ENCODE data around the gene SHISA7.
A peak's percentile ranks its signal among the peaks of the same experiment; 100 is the strongest.

The SHISA7 gene

DNA sequence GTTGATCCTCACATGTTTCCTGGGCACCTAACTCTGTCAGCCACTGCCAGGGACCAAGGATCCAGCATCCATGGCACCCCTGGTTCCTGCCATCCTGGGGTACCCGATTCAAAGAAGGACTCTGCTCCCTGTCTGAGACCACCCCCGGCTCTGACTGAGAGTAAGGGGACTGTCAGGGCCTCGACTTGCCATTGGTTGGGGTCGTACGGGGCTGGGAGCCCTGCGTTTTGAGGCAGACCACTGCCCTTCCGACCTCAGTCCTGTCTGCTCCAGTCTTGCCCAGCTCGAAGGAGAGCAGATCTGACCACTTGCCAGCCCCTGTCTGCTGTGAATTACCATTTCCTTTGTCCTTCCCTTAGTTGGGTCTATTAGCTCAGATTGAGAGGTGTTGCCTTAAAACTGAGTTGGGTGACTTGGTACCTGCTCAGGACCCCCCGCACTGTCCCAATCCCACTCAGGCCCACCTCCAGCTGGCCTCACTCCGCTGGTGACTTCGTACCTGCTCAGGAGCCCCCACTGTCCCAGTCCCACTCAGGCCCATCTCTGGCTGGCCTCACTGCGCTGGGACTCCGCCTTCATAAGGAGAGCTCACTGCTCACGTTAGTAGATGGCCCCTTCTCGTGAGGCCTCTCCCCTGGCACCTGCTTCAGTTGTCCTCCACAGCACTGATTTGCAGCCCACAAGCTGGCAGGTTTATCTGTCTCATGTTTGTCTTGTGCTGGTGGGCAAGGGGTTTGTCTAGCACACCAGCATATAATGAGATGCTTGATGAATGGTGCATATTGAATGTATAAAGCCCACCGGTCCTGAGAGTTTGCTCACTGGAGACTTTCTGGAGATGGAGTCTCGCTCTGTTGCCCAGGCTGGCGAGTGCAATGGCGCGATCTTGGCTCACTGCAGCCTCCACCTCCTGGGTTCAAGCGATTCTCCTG lies 53.4 kb downstream of the SHISA7 start:
- TF ChIP-seq, protein P1, sequence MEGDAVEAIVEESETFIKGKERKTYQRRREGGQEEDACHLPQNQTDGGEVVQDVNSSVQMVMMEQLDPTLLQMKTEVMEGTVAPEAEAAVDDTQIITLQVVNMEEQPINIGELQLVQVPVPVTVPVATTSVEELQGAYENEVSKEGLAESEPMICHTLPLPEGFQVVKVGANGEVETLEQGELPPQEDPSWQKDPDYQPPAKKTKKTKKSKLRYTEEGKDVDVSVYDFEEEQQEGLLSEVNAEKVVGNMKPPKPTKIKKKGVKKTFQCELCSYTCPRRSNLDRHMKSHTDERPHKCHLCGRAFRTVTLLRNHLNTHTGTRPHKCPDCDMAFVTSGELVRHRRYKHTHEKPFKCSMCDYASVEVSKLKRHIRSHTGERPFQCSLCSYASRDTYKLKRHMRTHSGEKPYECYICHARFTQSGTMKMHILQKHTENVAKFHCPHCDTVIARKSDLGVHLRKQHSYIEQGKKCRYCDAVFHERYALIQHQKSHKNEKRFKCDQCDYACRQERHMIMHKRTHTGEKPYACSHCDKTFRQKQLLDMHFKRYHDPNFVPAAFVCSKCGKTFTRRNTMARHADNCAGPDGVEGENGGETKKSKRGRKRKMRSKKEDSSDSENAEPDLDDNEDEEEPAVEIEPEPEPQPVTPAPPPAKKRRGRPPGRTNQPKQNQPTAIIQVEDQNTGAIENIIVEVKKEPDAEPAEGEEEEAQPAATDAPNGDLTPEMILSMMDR (IDR thresholded peaks at IDR 0.05; ENCODE audit: borderline replicate concordance, control extremely low read depth, extremely low read depth, insufficient read depth, missing control alignments) = no peak
- in situ Hi-C loops (cut with MboI; ENCODE audit: low sequenced_read_pairs, unreplicated experiment) = no loop called here
- DNase-seq (ENCODE audit: low spot score) = no peak

DNA sequence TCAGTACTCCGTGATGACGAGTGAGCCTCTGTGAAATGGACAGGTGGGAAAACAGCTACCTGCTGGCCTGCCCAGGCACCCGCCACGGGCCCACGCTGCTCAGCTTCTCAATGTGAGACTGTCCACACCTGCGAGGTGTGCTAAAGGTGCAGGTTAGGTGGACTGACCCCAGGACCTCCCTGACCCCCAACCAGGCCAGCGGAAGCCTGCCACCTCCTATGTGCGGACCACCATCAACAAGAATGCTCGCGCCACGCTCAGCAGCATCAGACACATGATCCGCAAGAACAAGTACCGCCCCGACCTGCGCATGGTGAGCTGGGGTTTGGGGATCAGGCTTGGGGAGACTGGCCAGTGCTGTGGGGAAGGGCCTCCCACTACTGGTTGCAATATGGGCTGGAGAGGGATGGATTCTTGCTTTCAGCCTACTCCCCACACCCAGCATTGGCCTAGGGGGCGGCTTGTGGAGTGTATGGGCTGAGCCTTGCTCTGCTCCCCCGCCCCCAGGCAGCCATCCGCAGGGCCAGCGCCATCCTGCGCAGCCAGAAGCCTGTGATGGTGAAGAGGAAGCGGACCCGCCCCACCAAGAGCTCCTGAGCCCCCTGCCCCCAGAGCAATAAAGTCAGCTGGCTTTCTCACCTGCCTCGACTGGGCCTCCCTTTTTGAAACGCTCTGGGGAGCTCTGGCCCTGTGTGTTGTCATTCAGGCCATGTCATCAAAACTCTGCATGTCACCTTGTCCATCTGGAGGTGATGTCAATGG lies 55.2 kb downstream of the SHISA7 start:
- in situ Hi-C loops (cut with MboI; ENCODE audit: low sequenced_read_pairs, unreplicated experiment) = no loop called here
- TF ChIP-seq, protein P1 (IDR thresholded peaks at IDR 0.05; ENCODE audit: borderline replicate concordance, control extremely low read depth, extremely low read depth, insufficient read depth, missing control alignments) = no peak
- no peak for DNase-seq (ENCODE audit: low spot score)

DNA sequence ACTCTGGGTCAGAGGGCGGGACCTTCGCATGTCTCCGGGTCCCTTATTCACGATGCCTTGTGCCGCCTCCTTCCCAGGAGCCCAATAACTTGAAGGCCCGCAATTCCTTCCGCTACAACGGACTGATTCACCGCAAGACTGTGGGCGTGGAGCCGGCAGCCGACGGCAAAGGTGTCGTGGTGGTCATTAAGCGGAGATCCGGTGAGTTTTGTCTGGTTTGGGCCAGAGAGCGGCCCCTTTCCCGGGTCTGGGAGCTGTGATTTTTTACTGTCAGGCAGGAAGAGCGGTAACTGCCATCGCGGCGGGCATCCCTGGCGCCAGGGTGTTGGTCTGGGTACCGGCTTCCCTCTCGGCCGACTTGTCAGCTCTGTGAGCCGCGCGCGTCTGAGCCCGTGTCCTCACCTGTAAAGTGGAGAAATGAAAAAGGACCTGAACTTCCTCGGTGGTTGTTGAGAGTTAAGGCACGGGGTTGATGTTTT lies 56.6 kb downstream of the SHISA7 start:
- in situ Hi-C loops (cut with MboI; ENCODE audit: low sequenced_read_pairs, unreplicated experiment) = no loop called here
- no peak for DNase-seq (ENCODE audit: low spot score)

DNA sequence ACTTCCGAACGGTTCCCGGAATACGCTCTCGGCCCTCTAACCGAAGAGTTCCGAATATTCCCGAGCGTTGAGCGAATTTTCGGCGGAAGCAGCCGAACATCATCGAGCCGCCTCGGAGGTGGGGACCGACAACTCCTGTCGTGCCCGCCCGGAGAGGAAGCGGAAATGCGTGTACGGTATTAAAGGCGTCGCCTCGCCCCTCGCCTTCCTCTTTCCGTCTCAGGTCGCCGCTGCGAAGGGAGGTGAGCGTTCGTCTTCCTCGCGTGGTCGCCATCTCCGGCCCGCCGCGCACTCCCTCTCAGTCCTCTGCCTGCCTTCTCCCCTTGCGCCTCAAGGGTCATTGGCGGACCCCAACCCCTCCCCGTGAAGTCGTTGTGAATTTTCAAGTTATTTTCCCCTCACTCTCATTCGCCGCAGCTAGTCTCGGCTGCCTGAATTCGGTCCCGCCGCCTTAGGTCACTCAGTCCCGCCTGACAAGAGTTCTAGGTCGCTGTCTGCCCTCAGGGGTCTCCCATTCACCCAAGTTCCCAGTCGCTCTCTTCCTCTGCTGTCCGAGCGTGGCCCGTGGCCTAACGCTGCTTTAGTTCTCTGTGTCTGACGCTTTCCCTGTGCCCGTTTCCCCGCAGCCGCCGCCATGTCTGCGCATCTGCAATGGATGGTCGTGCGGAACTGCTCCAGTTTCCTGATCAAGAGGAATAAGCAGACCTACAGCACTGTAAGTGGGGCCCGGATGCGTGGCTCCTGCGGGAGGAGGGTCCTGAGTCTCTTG lies 57.2 kb downstream of the SHISA7 start, which contains the start of gene RPL28:
TSS of gene RPL28 (plus strand) at position 209 of the 769 bp plus-strand sequence. CDS start at position 635, 426 bp downstream.
- TF ChIP-seq, protein P1 (IDR thresholded peaks at IDR 0.05; ENCODE audit: borderline replicate concordance, control extremely low read depth, extremely low read depth, insufficient read depth, missing control alignments) = no peak
- in situ Hi-C loops (cut with MboI; ENCODE audit: low sequenced_read_pairs, unreplicated experiment) = no loop called here
- DNase-seq (ENCODE audit: low spot score) = peak; percentile 97

More for the DNA sequence above, 56.6 kb downstream of the SHISA7 start:
- TF ChIP-seq, protein P1 (IDR thresholded peaks at IDR 0.05; ENCODE audit: borderline replicate concordance, control extremely low read depth, extremely low read depth, insufficient read depth, missing control alignments) = no peak

DNA sequence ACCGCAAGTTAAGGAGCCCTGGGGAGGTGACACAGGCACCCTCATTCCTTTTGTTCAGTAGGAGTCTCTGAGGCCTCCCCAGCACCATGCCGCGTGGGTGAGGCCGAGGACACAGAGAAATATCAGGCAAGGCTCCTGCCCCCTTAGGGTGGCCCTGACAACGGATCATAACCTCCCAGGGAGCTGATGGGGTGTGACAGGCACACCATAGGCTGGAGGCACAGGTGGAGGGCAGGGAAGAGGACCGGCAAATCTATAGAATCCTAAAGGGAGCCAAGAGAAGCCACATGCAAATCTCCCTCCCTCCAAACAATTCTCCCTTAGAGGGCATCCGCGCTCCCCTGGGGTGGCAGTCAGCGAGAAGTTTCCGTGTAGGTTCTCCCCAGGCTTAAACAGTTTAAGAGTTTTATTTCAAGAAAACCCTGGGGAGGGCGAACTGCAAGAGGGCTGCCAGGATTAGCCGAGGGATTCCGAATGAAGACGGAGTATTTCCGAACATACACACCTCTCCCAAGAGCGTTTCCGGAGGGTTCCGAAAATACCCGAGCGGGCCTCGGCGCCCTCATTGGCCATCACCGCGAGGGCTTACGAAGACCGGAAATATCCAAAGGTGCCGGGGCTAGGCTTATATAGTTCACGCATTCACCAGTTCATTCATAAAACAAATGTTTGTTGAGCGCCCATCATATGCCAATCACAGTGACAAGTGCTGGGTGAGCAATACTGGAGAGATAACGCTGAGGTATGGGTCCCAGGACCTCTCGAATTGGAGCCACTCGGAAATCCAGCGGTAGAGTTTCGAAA lies 58.0 kb downstream of the SHISA7 start:
- peak; percentile 95 for DNase-seq (ENCODE audit: low spot score)
- TF ChIP-seq, protein P1 (IDR thresholded peaks at IDR 0.05; ENCODE audit: borderline replicate concordance, control extremely low read depth, extremely low read depth, insufficient read depth, missing control alignments) = no peak
- in situ Hi-C loops (cut with MboI; ENCODE audit: low sequenced_read_pairs, unreplicated experiment) = no loop called here

All from GM13976 (cell line).